ENCODE results near the gene WASF1. TPM values are rescaled to one million over a fixed set of nuclear protein-coding genes. Genes with fewer than 3 reads are reported as not detected.
A peak's percentile ranks its signal among the peaks of the same experiment; 100 is the strongest.

WASF1 gene
- total RNA-seq, 4 donors from 2014 or later, result 10.9 to 21.2 (median 11.8) TPM

GRCh38 chr6:110068592-110068967, 110.9 kb downstream of the WASF1 start:
- DNase-seq (ENCODE audit: extremely low spot score), result peak; percentile 37
- no peak for TF ChIP-seq EP300 (IDR thresholded peaks at IDR 0.05)
- TF ChIP-seq CTCF (IDR thresholded peaks at IDR 0.05), result no peak
- TF ChIP-seq POLR2AphosphoS5 (IDR thresholded peaks at IDR 0.05), result no peak
- no peaks in the 10 kb centered on the region for H3K36me3 ChIP-seq
- H3K27ac ChIP-seq (replicated peaks in 1 of 4), result no peak overlapping the region
- intact Hi-C loops (cut with DNase I), result no loop called here
- H3K27me3 ChIP-seq, result peaks cover 0 to 1% (median 0%) of the 10 kb centered on the region in 4 donors
- H3K9me3 ChIP-seq, result no peaks in the 10 kb centered on the region
- H3K4me1 ChIP-seq, result peaks cover 3 to 15% (median 12%) of the 10 kb centered on the region in 4 donors
- WGBS, result 70% methylated on average over 8 of the region's 8 CpGs
- H3K4me3 ChIP-seq, result no peak overlapping the region

- Histone ChIP-seq H3K27me3 (peaks cover 0 to 7% (median 0%) of the 10 kb centered on the region in 4 donors), H3K36me3 (no peaks in the 10 kb centered on the region), H3K4me1 (peaks cover 3 to 15% (median 12%) of the 10 kb centered on the region in 4 donors), H3K27ac (replicated peaks in 1 of 4) (no peak overlapping the region), H3K4me3 (no peak overlapping the region), H3K9me3 (no peaks in the 10 kb centered on the region)
- TF ChIP-seq POLR2AphosphoS5 (IDR thresholded peaks at IDR 0.05) (no peak), POLR2A (IDR thresholded peaks at IDR 0.05; ENCODE audit: low read depth) (no peak), EP300 (IDR thresholded peaks at IDR 0.05) (no peak), CTCF (IDR thresholded peaks at IDR 0.05) (no peak)
- DNase-seq (ENCODE audit: extremely low spot score), result peak; percentile 31
- WGBS, result 58% methylated on average over 6 of the region's 6 CpGs
- intact Hi-C loops (cut with DNase I), result no loop called here
Measured at GRCh38 chr6:110067837-110068591, 111.5 kb downstream of the WASF1 start.

GRCh38 chr6:110064744-110065524, 114.5 kb downstream of the WASF1 start:
- Histone ChIP-seq H3K9me3 (no peaks in the 10 kb centered on the region), H3K4me3 (no peak overlapping the region), H3K36me3 (no peaks in the 10 kb centered on the region), H3K27me3 (peaks cover 0 to 30% (median 0%) of the 10 kb centered on the region in 4 donors), H3K27ac (replicated peaks in 1 of 4) (no peak overlapping the region), H3K4me1 (peaks cover 3 to 15% (median 12%) of the 10 kb centered on the region in 4 donors)
- intact Hi-C loops (cut with DNase I), result no loop called here
- no peak for TF ChIP-seq EP300 (IDR thresholded peaks at IDR 0.05)
- WGBS, result 94% methylated on average over 5 of the region's 5 CpGs
- peak; percentile 53 for DNase-seq (ENCODE audit: extremely low spot score)

GRCh38 chr6:110063594-110064263, 115.7 kb downstream of the WASF1 start:
- 85% methylated on average over 3 of the region's 6 CpGs for WGBS

More at GRCh38 chr6:110063594-110064263, 115.7 kb downstream of the WASF1 start:
- TF ChIP-seq POLR2A (IDR thresholded peaks at IDR 0.05; ENCODE audit: low read depth) (no peak), POLR2AphosphoS5 (IDR thresholded peaks at IDR 0.05) (no peak), CTCF (IDR thresholded peaks at IDR 0.05) (no peak), EP300 (IDR thresholded peaks at IDR 0.05) (no peak)
- intact Hi-C loops (cut with DNase I), result no loop called here
- DNase-seq (ENCODE audit: extremely low spot score), result peak; percentile 68
- Histone ChIP-seq H3K27me3 (peaks cover 0 to 30% (median 0%) of the 10 kb centered on the region in 4 donors), H3K4me1 (peaks cover 3 to 14% (median 12%) of the 10 kb centered on the region in 4 donors), H3K4me3 (no peak overlapping the region), H3K27ac (replicated peaks in 1 of 4) (no peak overlapping the region), H3K9me3 (no peaks in the 10 kb centered on the region), H3K36me3 (no peaks in the 10 kb centered on the region)
